HG02938 (cell line): Measurements from ENCODE around the gene TFAM.

ENCODE experiments used
- ATAC-seq: cut with Tn5 transposase; IDR thresholded peaks from one replicate; pipeline ENCODE4 v1.9.1; 2021; ENCODE audit warnings: mild to moderate bottlenecking, moderate library complexity; ENCODE audit not compliant: unreplicated experiment

TFAM gene

GRCh38 chr10:58433066-58433465 lies 47.9 kb downstream of the TFAM start:
- no peak for ATAC-seq

- ATAC-seq: no peak
These were observed 48.4 kb downstream of the TFAM start for GRCh38 chr10:58433571-58433970.

GRCh38 chr10:58435297-58435985 lies 50.2 kb downstream of the TFAM start:
- ATAC-seq: no peak

GRCh38 chr10:58436071-58436470 lies 50.9 kb downstream of the TFAM start:
- ATAC-seq: no peak

GRCh38 chr10:58438340-58438871 lies 53.2 kb downstream of the TFAM start:
- no peak for ATAC-seq

- no peak for ATAC-seq
These were observed 53.8 kb downstream of the TFAM start for GRCh38 chr10:58438986-58439385.

GRCh38 chr10:58439632-58440364 lies 54.6 kb downstream of the TFAM start:
- ATAC-seq: no peak

- ATAC-seq: no peak
These were observed 55.3 kb downstream of the TFAM start for GRCh38 chr10:58440484-58440883.

GRCh38 chr10:58444321-58444720 lies 59.1 kb downstream of the TFAM start:
- no peak for ATAC-seq

- ATAC-seq: no peak
These were observed 59.7 kb downstream of the TFAM start for GRCh38 chr10:58444876-58445275.

- no peak for ATAC-seq
These were observed 63.1 kb downstream of the TFAM start for GRCh38 chr10:58448121-58448935.
